HG03159 (cell line): ENCODE data around the gene GLYR1.
A peak's percentile ranks its signal among the peaks of the same experiment; 100 is the strongest.
"Not testable (repeated sequence)": the region's sequence is repeated elsewhere in the genome, so short reads cannot be mapped to it uniquely, and the experiment has no call there.

Experiments
- ATAC-seq: cut with Tn5 transposase; IDR thresholded peaks from one replicate; pipeline ENCODE4 v1.9.1; 2021; ENCODE audit warnings: mild to moderate bottlenecking, moderate library complexity; ENCODE audit not compliant: unreplicated experiment

GLYR1 gene

DNA sequence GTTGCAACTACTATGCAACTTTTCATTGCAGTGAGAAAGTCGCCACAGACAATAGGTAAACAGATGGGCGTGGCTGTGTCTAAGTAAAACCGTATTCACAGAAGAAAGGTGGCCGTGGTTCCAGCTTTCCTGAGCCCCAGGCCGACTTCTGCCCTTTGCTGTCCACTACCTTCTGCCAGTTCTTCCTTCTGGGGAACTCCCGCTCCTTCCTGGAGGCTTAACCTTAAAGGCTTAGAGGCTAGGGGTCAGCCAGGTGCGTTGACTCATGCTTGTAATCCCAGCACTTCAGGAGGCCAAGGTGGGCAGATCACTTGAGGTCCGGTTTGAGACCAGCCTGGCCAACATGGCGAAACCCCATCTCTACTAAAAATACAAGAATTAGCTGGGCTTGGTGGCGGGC, 56.8 kb downstream of the GLYR1 start:
- no peak for ATAC-seq

DNA sequence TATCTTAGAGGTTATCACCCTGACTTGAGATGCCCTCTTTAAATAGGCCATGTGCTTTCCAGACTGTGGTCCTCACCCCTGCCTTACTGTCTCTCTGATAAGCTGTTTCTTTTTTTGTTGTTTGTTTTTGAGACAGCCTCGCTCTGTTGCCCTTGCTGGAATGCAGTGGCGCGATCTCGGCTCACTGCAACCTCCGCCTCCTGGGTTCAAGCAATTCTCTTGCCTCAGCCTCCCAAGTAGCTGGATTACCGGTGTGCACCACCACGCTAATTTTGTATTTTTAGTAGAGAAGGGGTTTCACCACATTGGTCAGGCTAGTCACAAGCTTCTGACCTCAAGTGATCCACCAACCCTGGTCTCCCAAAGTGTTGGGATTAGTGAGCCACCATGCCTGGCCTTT, 58.2 kb downstream of the GLYR1 start:
- no peak for ATAC-seq

GRCh38 chr16:4788489-4788889, 58.6 kb downstream of the GLYR1 start:
- ATAC-seq = no peak

DNA sequence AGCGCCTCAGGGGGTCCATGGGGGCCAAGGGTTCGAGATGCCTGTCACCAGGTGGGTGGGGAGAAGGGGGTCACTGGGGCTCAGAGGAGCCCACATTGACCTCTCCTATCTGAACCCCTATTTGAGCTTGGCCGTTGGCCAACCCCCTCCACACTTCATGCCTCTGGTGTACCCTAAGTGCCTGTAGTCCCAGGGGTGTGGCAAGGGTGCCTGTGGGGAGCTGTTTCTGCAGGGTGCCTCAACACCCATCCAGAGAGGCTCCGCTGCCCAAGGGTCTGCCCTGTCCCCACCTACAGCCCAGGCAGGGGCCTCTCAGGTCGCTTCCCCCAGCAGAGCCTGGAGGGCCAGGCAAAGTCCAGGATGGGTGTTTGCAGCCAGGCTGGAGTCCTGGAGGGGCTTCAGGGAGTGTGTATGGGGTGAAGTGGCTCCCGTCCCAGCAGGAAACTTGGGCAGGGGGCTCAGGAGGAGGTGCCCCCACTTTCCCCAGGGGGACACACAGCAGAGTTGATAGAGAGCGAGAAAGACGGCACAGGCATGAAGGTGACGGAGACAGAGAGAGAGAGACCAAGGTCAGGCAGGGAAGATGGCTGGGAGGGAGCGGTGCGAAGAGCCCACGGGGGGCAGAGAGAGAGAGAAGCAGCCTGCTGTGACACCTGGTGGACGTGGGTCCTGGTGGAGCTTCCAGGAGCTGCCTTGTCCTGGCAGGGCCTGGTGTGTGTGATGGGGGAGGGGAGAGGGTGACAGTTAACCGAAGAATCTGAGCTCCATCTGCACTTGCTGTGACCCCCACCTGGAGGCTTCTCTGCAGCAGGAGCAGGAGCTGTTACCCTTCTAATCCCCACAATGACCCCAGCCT, 59.2 kb downstream of the GLYR1 start, which contains the start of gene SEPTIN12:
Gene SEPTIN12 (minus strand): TSS at position 719 of the 856 bp plus-strand sequence. CDS start 700 bp downstream, at position 19.
- ATAC-seq = no peak

DNA sequence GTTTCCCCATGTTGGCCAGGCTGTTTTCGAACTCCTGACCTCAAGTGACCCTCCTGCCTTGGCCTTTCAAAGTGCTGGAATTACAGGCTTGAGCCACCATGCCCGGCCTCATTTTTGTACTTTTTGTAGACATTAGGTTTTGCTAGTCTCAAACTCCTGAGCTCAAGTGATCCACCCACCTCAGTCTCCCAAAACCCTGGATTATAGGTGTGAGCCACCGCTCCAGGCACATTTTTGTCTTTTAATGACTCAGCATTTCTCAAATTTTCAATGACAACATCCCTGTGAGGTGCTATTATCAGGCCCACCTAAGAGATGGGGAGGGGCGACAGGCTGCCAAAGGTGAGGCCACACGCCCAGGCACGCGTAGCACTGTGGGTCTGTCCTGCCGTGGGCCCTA, 60.0 kb downstream of the GLYR1 start:
- ATAC-seq = no peak

GRCh38 chr16:4785758-4786433, 61.2 kb downstream of the GLYR1 start:
- ATAC-seq = no peak

DNA sequence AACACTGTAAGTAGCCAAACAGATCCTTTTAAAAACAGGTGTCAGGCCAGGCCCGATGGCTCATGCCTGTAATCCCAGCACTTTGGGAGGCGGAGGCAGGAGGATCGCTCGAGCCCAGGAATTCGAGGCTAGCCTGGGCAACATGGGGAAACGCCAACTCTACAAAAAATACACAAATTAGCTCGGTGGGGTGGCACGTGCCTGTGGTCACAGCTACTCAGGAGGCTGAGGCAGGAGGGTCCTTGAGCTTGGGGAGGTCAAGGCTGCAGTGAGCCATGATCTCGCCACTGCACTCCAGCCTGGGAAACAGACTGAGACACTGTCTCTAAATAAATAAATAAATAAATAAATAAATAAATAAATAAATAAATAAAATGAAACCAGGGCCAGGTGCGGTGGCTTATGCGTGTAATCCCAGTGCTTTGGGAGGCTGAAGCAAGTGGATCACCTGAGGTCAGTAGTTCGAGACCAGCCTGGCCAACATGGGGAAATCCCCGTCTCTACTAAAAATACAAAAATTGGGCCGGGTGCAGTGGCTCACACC, 62.6 kb downstream of the GLYR1 start:
- ATAC-seq = not testable (repeated sequence)

DNA sequence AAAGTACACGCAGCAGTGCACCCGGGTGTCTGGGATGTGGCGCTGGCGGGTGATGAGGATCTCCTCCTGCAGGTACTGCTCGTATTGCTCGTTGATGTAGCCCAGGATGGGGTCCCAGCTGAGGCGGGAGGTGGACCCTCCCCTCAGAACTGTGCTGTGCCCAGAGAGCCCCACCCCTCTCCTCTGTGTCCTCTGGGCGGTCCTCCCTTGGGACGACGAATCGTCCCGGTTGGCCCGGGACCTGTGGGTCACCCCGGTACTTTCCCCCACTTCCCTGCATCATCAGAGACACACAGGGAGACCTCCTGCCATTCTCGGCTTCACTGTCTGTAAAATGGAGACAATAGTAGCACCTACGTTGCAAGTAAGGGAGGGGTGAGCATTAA, 63.1 kb downstream of the GLYR1 start:
- ATAC-seq = no peak

- no peak for ATAC-seq
Measured at GRCh38 chr16:4783251-4783950, 63.7 kb downstream of the GLYR1 start.

- ATAC-seq = no peak
Measured at GRCh38 chr16:4780235-4780634, 66.9 kb downstream of the GLYR1 start.

DNA sequence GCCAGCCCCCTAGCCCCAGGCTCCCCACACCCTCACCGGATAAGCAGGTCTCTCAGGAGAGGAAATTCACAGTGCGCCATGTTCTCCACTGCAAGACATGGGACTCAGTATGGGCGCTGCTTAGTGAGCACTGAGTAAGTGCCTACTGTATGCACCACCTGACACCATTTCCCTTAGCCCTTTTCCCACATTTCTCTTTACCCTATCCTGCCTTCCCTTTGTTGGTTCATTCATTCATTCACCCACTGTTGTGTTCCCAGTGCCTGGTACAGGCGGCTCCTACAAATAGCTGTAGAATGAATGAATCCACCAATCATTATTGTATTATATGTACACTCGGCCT, 69.1 kb downstream of the GLYR1 start:
- ATAC-seq = no peak

DNA sequence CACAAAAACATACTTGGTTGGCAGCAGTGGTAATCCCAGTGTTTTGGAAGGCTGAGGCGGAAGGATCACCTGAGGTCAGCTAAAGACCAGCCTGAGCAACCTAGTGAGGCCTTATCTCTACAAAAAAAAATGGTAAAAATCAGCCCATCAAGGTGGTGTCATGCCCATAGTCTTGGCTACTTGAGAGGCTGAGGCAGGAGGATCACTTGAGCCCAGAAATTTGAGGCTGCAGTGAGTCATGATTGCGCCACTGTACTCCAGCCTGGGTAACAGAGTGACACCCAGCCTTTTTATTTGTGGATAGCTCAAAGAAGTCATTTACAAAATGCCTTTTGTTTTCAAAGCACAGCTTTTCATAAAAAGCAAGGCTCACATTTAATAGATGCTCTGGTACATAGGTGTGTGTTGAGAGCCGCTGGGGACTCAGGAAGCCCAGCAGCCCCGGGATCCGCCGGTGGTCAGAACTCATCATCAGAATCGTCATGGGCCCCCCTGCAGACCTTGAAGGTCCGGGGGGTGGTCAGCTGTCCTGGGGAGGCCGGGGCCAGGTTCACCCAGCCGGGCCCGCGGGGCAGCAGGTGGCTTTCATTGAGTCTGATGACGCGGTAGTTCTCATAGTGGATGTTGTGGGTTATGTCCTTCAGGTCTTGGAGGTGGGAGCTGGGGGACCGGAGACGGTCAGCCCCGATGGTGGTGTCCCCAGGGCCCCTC, 69.6 kb downstream of the GLYR1 start:
- ATAC-seq = no peak

DNA sequence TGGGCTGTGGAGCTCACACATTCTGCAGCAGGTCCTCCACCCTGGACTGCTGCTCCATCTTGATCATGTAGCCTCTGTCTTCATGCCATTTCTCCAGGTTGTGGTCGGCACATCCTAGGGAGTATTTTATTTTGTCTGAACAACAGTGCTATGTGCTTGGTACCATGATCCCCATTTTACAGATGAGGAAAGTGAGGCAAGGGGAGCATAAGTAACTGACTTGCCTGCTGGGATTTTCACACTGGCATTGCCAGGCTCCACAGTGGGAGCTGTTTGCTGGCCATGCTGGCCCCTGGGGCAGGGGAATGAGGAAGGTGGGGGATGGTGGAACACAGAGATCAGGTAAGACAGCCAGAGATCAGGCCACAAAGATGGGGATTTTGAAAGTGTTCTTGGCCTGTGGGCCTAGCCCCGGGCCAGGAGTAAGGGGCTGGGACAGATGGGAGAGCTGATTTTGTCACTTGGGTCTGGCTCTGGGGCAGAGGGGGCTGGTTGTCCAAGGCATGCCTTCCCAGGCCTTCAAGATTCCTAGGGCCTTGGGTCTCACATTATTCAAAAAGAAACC, 70.9 kb downstream of the GLYR1 start:
- ATAC-seq = no peak

DNA sequence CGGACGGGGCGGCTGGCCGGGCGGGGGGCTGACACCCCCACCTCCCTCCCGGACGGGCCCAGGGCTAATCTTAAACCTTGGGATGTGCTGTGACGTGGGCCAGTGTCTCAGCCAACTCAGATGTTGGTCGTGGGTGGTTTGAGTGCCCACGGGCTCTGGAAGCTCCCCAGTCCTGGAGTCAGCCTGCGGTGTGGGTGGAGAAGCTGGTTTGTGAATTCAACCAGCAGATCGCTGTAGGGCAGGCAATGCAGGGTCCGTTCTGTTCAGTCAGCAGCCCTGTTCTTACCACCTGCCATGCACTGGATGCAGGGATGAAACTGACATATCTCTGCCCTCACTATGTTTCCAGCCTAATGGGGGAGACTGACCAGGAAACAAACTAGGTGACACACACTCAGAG, 72.1 kb downstream of the GLYR1 start:
- ATAC-seq = no peak

- ATAC-seq = no peak
Measured at GRCh38 chr16:4772351-4772750, 74.7 kb downstream of the GLYR1 start.

DNA sequence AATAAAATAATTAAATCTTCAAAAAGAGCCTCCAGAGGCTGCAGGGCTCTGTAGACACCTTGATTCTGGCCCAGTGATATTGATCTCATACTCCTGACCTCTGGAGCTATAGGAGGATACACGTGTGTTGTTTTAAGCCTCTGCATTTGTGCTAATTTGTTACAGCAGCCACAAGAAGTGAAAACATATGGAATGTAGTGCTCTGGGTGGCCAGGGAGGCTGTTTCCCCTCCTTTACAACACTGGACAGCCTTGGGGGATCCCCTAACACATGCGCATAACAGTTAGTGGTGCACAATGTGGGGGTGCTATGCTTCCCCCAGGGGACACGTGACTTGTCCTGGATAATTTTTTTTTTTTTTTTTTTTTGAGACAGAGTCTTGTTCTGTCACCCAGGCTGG, 75.4 kb downstream of the GLYR1 start:
- no peak for ATAC-seq

GRCh38 chr16:4769306-4769638, 77.8 kb downstream of the GLYR1 start:
- ATAC-seq = no peak

- ATAC-seq = peak; percentile 55
Measured at GRCh38 chr16:4768549-4769305, 78.4 kb downstream of the GLYR1 start.

GRCh38 chr16:4767872-4768548, 79.1 kb downstream of the GLYR1 start:
- ATAC-seq = no peak
